Upper lobe of left lung (tissue), 4 donors: ENCODE measurements around the gene PEPD.

Source experiments
- POLR2A ChIP-seq, 4 donors: fragments of 450-650 bp; IDR thresholded peaks; one replicate each; pipeline ENCODE4 v1.5.1; 2016 to 2017; ENCODE audit warnings: antibody characterized with exemption in 4 of 4, mild to moderate bottlenecking in 2 of 4
- TF ChIP-seq, protein P1 (sequence below), 6 experiments: fragments of 450-650 bp in 4 of 6; fragments of 200-600 bp in 2 of 6; sonication (generic) in 2 of 6; IDR thresholded peaks; one replicate each; pipeline ENCODE4 v1.5.1; 2016 to 2019; ENCODE audit warnings: antibody characterized with exemption in 6 of 6

DNA sequence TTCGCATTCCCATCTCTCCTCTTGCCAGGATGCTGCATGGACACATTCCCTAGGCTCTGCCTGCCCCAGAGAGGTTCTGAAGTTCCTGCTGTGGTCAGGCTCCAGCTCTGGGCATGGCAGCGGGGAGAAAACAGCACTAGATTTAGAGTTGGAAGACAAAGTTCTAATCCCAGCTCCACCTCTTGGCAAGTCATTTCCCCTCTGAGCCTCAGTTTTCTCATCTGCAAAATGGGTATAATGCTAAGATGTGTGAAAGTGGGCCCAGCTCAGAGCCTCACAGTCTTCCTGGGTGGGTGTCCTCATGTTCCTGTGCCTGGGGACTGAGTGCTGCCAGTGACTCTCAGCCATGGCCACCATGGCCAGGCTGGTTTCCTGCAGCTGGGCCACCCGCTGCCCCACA, 9.6 kb downstream of the PEPD start:
- TF ChIP-seq, protein P1, sequence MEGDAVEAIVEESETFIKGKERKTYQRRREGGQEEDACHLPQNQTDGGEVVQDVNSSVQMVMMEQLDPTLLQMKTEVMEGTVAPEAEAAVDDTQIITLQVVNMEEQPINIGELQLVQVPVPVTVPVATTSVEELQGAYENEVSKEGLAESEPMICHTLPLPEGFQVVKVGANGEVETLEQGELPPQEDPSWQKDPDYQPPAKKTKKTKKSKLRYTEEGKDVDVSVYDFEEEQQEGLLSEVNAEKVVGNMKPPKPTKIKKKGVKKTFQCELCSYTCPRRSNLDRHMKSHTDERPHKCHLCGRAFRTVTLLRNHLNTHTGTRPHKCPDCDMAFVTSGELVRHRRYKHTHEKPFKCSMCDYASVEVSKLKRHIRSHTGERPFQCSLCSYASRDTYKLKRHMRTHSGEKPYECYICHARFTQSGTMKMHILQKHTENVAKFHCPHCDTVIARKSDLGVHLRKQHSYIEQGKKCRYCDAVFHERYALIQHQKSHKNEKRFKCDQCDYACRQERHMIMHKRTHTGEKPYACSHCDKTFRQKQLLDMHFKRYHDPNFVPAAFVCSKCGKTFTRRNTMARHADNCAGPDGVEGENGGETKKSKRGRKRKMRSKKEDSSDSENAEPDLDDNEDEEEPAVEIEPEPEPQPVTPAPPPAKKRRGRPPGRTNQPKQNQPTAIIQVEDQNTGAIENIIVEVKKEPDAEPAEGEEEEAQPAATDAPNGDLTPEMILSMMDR (IDR thresholded peaks at IDR 0.05) = no peak
- no peak for TF ChIP-seq POLR2A (IDR thresholded peaks at IDR 0.05)
